ENCODE measurements around the gene NAGLU.
"Not testable (repeated sequence)": the region's sequence is repeated elsewhere in the genome, so short reads cannot be mapped to it uniquely, and the experiment has no call there.

The NAGLU gene

GRCh38 chr17:42545755-42546505 lies 9.9 kb downstream of the NAGLU start:
- not testable (repeated sequence) for DNase-seq (ENCODE audit: low spot score)

- no peak for DNase-seq (ENCODE audit: low spot score)
Observed at GRCh38 chr17:42547001-42547461, 11.0 kb downstream of the NAGLU start.

DNA sequence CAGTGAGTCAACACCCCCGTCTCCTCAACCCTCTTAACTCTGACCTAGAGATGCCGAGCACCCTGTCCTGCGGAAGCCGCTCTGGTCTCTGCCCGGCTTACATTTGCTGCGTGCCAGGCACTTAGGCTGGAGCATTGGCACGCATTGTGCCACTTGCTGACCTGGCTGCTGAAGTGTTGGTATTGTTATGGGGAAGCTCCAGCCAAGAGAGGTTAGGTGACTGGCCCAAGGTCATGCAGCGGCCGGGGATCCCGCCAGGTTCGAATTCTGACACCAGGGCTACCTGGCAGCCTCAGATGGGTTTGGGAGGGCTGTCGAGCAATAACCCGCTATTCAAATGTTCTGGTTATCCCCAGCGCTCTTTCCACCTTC lies 11.6 kb downstream of the NAGLU start:
- DNase-seq (ENCODE audit: low spot score): no peak

GRCh38 chr17:42548070-42548837 lies 12.2 kb downstream of the NAGLU start:
- DNase-seq (ENCODE audit: low spot score): no peak

DNA sequence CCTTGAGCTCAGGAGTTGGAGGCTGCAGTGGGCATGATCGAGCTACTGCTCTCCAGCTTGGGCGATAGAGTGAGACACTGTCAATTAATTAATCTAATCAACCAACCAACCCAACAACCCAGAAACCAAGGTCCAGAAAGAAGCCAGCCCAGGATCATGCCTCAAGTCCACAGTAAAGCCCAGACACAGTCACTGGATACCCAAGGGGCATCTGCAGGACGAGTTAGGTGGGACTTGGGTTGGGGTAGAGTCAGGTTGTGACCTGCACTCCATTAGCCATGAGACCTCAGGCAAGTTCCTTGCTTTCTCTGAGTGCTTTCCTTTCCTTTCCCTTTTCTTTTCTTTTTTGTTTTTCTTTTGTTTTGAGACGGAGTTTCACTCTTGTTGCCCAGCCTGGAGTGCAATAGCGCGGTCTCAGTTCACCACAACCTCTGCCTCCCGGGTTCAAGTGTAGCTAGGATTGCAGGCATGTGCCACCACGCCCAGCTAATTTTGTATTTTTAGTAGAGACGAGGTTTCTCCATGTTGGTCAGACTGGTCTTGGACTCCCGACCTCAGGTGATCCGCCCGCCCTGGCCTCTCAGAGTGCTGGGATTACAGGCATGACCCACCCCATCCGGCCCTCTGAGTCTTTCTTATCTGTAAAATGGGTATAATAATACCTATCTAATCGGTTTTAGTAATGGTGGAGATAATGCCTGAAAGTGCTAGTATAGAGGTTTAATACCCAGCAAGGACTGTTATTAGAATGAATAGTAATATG lies 13.1 kb downstream of the NAGLU start:
- no peak for DNase-seq (ENCODE audit: low spot score)

GRCh38 chr17:42552736-42553135 lies 16.7 kb downstream of the NAGLU start, which contains the start of gene HSD17B1:
TSS of gene HSD17B1 (plus strand) at chr17:42552923. CDS start at chr17:42552934, 11 bp downstream.
- not testable (repeated sequence) for DNase-seq (ENCODE audit: low spot score)

DNA sequence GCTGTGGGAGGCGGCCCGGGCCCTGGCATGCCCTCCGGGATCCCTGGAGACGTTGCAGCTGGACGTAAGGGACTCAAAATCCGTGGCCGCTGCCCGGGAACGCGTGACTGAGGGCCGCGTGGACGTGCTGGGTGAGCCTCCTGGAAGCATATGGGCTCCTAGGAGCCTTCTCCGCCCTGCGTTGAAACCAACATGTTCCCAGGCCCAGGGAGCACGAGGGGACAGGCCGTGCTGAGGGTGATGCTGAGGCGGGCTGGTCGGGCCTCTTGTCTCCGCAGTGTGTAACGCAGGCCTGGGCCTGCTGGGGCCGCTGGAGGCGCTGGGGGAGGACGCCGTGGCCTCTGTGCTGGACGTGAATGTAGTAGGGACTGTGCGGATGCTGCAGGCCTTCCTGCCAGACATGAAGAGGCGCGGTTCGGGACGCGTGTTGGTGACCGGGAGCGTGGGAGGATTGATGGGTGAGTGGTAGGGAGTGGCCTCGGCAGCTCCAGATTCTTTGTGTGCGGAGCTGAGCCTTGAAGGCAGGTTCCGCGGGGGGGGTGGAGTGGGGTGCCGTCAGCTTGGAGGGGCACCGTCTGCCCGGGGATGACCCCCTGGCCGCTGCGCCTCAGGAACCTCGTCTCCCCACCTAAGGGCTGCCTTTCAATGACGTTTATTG lies 17.2 kb downstream of the NAGLU start:
- DNase-seq (ENCODE audit: low spot score): peak; percentile 55

DNA sequence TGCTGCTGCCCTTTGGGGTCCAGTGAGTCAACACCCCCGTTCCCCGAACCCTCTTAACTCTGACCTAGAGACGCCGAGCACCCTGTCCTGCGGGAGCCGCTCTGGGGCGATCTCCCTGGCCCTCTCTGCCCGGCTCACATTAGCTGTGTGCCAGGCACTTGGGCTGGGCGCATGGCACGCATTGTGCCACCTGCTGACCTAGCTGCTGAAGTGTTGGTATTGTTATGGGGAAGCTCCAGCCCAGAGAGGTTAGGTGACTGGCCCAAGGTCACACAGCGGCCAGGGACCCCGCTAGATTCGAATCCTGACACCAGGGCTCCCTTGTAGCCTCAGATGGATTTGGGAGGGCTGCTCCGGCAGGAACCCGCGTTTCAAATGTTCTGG lies 17.8 kb downstream of the NAGLU start:
- no peak for DNase-seq (ENCODE audit: low spot score)

GRCh38 chr17:42554250-42555121 lies 18.4 kb downstream of the NAGLU start:
- peak; percentile 88 for DNase-seq (ENCODE audit: low spot score)

DNA sequence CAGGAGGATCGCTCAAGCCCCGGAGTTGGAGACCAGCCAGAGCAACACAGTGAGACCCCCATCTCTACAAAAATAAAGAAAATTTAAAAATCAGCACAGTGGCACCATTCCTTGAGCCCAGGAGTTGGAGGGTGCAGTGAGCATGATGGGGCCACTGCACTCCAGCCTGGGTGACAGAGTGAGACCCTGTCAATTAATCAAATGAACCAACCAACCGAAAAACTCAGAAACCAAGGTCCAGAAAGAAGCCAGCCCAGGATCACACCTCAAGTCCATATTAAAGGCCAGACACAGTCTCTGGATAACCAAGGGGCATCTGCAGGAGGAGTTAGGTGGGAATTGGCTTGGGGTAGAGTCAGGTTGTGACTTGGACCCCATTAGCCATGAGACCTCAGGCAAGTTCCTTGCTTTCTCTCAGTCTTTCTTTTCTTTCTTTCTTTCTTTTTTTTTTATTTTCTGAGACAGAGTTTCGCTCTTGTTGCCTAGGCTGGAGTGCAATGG lies 19.1 kb downstream of the NAGLU start:
- DNase-seq (ENCODE audit: low spot score): no peak

DNA sequence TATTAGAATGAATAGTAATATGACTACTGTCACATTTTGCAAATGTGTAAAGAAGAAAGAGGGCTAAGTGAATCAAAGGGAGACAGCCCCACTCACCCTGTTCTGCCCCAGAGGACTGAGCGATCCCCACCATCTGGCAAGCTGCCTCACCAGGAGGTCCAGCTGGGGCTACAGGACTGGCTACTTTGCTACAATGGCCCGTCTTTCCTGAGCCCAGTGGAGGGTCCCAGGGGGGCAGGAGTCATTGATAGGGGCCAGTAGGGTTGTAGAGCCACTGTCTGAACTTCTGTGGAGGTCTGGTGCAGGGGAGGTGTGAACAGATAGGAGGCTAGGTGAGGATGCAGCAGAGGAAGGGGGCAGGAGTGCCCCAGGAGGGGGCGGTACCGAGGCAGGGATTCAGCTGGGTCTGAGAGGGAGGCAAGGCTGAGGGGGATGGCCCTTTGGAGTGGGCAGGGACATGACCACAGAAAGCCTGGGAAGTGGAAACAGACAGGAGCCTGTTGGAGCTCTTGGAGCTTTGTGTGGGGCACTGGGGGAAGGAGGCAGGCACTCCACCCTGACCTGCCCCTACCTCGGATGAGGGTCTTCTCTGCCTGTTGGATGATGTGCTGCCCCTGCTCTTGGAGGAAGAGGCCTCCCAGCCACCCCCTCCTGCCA lies 20.0 kb downstream of the NAGLU start:
- not testable (repeated sequence) for DNase-seq (ENCODE audit: low spot score)

- no peak for DNase-seq (ENCODE audit: low spot score)
Observed at GRCh38 chr17:42559075-42559474, 23.0 kb downstream of the NAGLU start.

- no peak for DNase-seq (ENCODE audit: low spot score)
Observed at GRCh38 chr17:42560246-42560645, 24.2 kb downstream of the NAGLU start.

- DNase-seq (ENCODE audit: low spot score): peak; percentile 98
Observed at GRCh38 chr17:42561897-42562387, 25.9 kb downstream of the NAGLU start, which contains the start of gene COASY. TSS of gene COASY (plus strand) at chr17:42562148. CDS start at chr17:42562623, 475 bp downstream.

GRCh38 chr17:42562388-42563142 lies 26.5 kb downstream of the NAGLU start:
- DNase-seq (ENCODE audit: low spot score): peak; percentile 46

DNA sequence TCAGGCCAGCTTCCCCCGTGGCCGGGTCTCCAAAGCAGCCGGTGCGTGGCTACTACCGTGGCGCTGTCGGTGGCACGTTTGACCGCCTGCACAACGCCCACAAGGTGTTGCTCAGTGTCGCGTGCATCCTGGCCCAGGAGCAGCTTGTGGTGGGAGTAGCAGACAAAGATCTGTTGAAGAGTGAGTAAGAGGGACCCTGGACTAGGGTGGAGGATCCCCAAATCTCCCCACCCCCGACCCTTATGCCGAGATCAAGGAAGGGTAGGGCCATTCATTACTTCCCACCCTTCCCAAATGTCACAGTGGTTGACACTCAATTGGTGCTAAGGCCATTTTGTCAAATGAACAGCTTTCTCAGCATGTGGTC lies 27.1 kb downstream of the NAGLU start:
- no peak for DNase-seq (ENCODE audit: low spot score)

- no peak for DNase-seq (ENCODE audit: low spot score)
Observed at GRCh38 chr17:42563543-42563942, 27.5 kb downstream of the NAGLU start.

- DNase-seq (ENCODE audit: low spot score): no peak
Observed at GRCh38 chr17:42563950-42564349, 27.9 kb downstream of the NAGLU start.

GRCh38 chr17:42564815-42565522 lies 28.9 kb downstream of the NAGLU start:
- no peak for DNase-seq (ENCODE audit: low spot score)
